Osteocyte (in vitro differentiated cells): ENCODE results near the gene USP31. TPM values are rescaled to one million over a fixed set of nuclear protein-coding genes. Genes with fewer than 3 reads are reported as not detected.

Experiments used
- DNase-seq: peaks from one replicate; pipeline ENCODE4 v3.0.0; 2021; ENCODE audit warnings: mixed read lengths; ENCODE audit not compliant: unreplicated experiment; ENCODE audit errors: extremely low spot score
- H3K27ac Mint-ChIP-seq: one replicate; pipeline ENCODE4 v1.8.0; 2021; ENCODE audit warnings: mild to moderate bottlenecking, mixed read lengths; ENCODE audit not compliant: unreplicated experiment
- H3K27me3 Mint-ChIP-seq: one replicate; pipeline ENCODE4 v1.8.0; 2021; ENCODE audit warnings: mixed read lengths; ENCODE audit not compliant: unreplicated experiment
- H3K36me3 Mint-ChIP-seq: one replicate; pipeline ENCODE4 v1.8.0; 2021; ENCODE audit warnings: mixed read lengths; ENCODE audit not compliant: unreplicated experiment
- H3K4me1 Mint-ChIP-seq: one replicate; pipeline ENCODE4 v1.8.0; 2021; ENCODE audit warnings: mixed read lengths; ENCODE audit not compliant: unreplicated experiment
- H3K4me3 Mint-ChIP-seq: one replicate; pipeline ENCODE4 v1.8.0; 2021; ENCODE audit warnings: mild to moderate bottlenecking, moderate library complexity, mixed read lengths; ENCODE audit not compliant: unreplicated experiment
- H3K9me3 Mint-ChIP-seq: one replicate; pipeline ENCODE4 v1.8.0; 2021; ENCODE audit warnings: mixed read lengths; ENCODE audit not compliant: unreplicated experiment
- CTCF ChIP-seq: fragments of 200-600 bp; sonication (generic); IDR thresholded peaks from 2 replicates; pipeline ENCODE4 v1.5.0; 2021; ENCODE audit warnings: antibody characterized with exemption, mild to moderate bottlenecking, moderate library complexity
- total RNA-seq: library from RNA; stranded (reverse); gene quantifications from 2 replicates; pipeline ENCODE4 v1.2.1, GENCODE V29; 2021

The USP31 gene
- total RNA-seq, 1 donor from 2014 or later: 7.9 TPM

DNA sequence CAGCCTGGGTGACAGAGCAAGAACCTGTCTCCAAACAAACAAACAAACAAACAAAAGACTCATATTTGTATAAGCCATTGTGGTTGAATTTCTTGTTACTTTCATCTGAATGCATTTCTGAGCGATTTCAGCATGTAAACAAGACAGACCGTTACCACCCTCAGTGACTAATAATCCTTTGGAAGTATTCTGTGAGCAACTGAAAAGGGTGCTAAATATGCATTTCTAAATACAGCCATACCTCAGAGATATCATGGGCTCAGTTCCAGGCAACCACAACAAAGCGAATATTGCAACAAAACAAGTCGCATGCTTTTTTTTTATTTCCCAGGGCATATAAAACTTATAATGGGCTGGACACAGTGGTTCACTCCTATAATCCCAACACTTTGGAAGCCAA, 109.0 kb downstream of the USP31 start:
- Mint-ChIP-seq H3K4me3 (no peak overlapping the region), H3K27me3 (no peaks in the 10 kb centered on the region), H3K9me3 (peaks cover 5% of the 10 kb centered on the region), H3K4me1 (no peaks in the 10 kb centered on the region), H3K36me3 (no peaks in the 10 kb centered on the region), H3K27ac (no peak overlapping the region)
- no peak for DNase-seq
- no peak for TF ChIP-seq CTCF

GRCh38 chr16:23039118-23039517, 110.1 kb downstream of the USP31 start:
- H3K36me3 Mint-ChIP-seq: no peaks in the 10 kb centered on the region
- no peak for DNase-seq
- H3K9me3 Mint-ChIP-seq: no peaks in the 10 kb centered on the region
- no peak overlapping the region for H3K27ac Mint-ChIP-seq
- no peaks in the 10 kb centered on the region for H3K4me1 Mint-ChIP-seq
- H3K4me3 Mint-ChIP-seq: no peak overlapping the region
- no peaks in the 10 kb centered on the region for H3K27me3 Mint-ChIP-seq
- TF ChIP-seq CTCF: no peak

- TF ChIP-seq CTCF: no peak
- Mint-ChIP-seq H3K4me1 (no peaks in the 10 kb centered on the region), H3K27me3 (no peaks in the 10 kb centered on the region), H3K36me3 (no peaks in the 10 kb centered on the region), H3K9me3 (peaks cover 8% of the 10 kb centered on the region), H3K27ac (no peak overlapping the region), H3K4me3 (no peak overlapping the region)
- no peak for DNase-seq
Measured at GRCh38 chr16:23035240-23035639, 114.0 kb downstream of the USP31 start.

DNA sequence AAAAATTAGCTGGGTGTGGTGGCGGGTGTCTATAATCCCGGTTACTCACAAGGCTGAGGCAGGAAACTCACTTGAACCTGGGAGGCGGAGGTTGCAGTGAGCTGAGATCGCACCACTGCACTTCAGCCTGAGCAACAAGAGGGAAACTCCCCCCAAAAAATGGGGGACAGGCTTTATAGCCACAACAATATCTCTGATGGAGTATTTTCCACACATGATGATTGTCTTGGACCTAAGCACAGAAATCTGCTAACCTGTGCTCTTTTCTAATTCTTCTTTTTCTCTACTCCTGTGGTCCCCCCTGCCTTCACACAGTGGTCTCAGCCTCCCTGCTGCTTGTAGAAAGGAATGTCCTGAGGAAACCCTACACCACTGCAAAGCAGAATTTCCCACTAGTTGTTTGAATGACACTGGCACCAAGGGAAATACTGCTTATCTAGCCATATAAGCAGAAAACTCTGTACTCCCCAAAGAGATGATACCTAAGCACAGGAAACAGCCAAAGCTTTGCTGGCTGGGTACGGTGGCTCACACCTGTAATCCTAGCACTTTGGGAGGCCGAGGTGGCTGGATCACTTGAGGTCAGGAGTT, 117.6 kb downstream of the USP31 start:
- Mint-ChIP-seq H3K9me3 (peaks cover 8% of the 10 kb centered on the region), H3K36me3 (no peaks in the 10 kb centered on the region), H3K4me3 (no peak overlapping the region), H3K27me3 (no peaks in the 10 kb centered on the region), H3K27ac (no peak overlapping the region), H3K4me1 (no peaks in the 10 kb centered on the region)
- peak; percentile 23 for DNase-seq
- no peak for TF ChIP-seq CTCF

DNA sequence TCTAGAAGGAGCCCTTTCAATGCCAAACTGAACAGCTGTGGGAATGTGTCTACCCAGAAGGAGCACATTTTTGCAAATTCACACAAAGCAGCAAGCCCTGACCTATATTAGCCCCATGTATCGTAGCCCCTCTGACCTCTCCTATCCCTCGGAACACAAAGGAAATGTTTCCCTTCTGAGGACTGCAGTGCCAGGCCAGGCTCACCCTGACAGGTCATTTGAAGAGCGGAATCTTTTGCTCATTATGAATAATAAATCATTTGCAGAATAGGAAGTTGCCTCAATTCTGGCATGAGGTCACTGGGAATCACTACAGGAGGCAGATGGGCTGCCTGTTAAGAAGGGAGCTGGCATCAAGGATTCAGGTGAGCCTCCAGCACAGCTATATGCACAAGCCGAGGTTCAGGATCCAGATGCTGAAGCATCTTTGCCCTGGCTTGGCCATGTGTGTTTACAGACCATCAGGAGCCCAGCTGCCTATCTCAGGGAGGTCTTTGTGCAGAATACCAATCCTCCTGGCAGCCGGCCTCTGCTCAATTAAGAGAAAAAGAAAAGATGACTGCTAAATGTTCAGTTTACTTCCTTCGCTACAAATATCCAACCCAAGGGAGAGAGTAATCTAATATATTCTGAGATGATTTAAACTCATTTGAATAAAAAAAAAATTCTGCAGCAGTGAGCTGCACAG, 119.4 kb downstream of the USP31 start:
- DNase-seq: no peak
- no peak for TF ChIP-seq CTCF
- Mint-ChIP-seq H3K9me3 (peaks cover 8% of the 10 kb centered on the region), H3K4me3 (no peak overlapping the region), H3K27ac (no peak overlapping the region), H3K4me1 (peaks cover 5% of the 10 kb centered on the region), H3K27me3 (no peaks in the 10 kb centered on the region), H3K36me3 (no peaks in the 10 kb centered on the region)
